Measurements from ENCODE around the gene FHIT.

FHIT gene

DNA sequence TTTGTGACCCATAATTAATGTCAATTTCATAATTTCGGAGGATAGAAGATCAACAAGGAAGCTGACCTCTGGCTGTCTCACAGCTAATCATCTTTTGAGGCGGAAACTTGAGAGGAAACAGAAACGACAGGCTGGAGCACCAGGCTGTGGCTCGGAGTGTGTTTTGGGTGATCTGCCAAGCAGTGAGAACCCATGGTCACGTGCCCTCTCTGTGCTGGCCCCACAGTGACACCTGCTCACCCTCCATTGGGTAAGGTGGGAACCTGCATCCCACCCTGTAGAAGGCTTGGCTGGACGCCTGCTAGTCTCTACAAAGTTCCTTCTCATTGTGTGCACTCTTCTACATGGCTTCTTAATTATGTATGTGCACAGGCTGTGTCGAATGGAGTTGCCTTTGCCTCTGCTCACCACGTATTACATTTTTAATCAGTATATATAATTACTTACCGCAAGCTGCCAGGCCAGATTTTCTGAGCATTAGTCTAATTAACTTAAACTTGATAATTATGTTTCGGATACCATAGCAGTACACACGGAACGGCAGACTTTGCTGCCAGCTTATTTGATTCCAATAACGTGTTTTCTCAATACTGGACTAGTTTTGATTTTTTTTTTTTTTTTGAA, 1482.0 kb downstream of the FHIT start:
- DNase-seq: no peak

DNA sequence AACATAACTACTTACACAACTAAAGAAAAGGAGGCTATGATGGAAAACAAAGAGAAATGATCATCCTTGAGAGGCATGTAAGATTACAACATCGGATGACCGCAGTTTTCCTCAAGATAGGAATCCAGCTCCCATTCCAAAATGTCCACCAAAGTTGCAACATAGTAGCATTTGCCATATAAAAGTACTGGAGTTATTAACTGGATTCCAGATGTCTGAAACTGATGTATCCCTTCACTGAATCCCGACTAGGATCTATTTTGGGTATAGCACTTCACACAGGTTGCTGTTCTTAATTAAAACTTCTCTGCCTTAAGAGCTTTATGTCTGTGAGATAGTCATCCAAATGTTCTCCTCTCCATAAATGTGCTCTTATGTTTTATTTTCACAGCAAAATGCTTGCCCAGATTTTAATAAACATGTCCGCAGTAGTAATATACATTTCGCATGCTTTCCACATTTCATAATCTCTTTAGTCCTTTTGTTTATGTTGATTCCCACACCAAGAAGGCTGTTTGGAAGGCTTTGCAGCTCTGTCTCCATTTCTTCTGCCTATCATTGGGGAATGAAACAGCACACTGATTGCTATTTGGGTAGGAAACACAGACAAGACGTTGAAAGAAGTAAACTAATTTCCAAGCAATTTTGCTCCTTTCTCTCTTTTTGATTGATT, 1484.9 kb downstream of the FHIT start:
- DNase-seq: no peak

DNA sequence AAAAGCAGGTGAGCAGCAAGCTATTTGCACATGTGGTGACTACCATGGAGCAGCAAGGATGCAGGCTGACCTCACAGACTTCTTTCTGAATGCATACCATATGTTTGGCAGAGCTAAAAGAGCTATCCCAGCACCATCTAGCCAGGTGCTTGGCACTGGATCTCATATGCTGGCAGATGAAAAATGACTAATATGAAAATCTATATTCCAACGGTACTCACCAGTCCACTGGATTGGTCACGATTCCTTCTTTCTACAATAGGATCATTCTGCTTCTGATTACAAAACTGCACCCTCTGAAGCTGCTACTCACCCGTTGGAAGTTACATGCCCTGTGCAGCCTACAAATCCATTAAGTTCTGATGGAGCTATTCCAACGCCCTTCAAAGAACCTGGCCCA, 1487.1 kb downstream of the FHIT start:
- no peak for DNase-seq

DNA sequence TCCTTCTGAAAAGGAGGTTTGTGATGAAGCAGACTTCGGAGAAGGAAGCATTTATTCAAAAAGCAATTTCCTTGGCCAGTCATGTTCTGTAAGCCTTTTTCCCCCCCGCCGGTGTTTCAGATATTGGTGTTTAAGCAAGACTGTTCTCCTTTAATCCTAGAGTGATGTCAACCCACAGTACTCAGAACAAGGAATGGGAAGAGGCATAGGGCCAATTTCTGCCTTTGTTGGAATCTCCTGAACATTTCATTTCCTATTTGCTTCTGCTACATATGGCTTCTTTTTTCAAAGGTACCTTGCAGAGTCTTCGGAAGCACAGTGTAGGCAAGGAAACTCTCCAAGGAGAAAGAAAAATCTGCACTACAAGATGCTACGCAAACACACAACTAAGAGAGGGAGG, 1488.3 kb downstream of the FHIT start:
- DNase-seq: no peak

DNA sequence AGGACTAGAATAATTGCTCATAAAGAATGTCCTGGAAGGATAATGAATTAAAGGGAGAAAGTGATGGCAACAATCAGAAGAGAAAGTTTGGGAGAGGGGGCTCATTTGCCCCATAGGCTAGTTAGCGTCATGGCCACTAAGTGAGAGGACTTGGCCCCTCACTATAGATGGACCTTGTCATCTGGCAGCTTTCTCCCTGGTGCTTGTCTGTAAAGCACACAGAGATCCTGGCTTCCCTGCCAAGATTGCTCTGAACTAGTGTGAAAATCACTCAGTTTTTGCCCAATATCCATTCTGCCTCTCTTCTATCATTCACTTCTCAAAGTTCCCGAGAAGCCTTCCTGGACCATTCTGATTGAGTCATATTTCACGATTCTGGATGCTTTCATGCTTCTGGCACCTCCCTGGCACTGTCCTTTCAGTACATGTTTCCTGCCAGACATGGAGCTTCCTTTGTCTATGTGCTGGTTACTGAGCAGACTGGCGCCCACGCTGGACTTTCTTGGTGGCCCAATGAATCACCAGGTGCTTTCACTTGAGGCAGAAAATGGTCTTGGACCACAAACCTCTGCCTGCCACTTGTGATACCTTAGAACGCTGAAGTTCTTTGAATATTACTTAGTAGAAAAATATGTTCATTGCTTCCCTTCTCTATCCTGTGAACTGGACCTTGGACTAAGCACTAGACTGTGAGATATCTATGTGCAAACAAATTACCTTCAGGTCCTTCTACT, 1491.8 kb downstream of the FHIT start:
- no peak for DNase-seq

DNA sequence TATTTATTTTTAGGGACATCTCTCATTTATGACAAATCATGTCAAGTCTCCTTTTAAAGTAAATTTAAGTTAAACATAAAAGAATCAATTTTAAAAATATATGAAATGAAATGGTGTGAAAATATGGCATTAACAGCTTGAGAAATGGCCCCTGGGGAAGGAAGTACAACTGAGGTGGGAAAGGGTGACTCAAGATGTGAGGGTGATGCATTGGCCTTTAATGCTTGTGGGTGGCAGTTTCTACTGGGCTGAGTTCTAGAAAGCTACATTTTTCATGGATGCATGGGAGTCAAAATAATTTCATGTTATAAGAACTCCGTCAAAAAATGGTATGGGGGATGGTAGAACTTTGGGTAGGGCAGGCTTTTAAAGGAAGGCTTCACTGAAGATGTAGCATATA, 1492.6 kb downstream of the FHIT start:
- no peak for DNase-seq

DNA sequence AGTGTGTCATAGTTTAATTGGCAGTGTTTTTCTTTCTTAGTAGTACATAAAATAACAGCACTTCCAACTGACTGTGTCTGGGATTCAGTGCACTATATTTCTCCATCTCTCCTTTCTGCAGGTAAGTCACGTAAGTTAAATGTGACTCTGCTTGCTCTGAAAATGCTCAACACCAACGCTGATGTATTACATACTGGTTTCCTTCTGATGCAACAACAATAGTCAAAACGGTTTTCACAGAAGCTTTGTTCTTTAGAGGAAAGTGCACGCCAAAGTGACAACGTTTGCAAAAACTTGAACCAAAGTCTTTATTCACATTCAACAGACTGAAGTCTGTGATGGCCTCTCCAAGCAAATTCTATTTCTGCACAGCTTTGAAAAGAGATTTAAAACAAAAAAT, 1494.3 kb downstream of the FHIT start:
- DNase-seq: no peak

DNA sequence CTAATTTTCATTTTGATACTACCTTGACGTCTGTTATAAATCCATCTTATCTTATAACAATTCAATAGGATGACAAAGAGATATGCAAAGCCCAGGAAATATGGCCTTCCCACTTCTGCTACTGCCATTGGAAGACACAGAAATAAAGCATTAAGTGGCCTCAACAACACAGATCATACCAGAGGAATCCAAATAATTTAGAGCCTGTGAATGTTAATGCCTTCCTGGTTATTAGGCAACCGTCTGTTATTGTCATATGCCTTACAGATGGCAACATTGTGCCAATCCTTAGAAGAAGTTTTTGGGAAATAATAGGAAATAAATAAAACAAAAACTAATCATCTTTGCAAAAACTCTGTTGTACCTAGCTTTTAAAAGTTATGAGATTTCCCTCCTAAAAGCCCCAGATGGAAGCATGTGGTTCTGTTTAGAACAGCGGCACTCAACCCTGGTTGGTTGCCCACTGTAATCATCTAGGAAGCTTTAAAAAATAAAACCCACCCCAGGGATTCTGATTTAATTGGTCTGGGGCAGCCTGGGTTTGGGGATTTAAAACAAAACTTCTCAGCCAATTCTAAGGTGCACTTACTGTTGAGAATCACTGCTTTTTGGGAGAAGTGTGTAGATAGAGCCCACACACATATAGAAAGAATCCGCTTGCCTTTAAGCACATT, 1496.7 kb downstream of the FHIT start:
- no peak for DNase-seq

DNA sequence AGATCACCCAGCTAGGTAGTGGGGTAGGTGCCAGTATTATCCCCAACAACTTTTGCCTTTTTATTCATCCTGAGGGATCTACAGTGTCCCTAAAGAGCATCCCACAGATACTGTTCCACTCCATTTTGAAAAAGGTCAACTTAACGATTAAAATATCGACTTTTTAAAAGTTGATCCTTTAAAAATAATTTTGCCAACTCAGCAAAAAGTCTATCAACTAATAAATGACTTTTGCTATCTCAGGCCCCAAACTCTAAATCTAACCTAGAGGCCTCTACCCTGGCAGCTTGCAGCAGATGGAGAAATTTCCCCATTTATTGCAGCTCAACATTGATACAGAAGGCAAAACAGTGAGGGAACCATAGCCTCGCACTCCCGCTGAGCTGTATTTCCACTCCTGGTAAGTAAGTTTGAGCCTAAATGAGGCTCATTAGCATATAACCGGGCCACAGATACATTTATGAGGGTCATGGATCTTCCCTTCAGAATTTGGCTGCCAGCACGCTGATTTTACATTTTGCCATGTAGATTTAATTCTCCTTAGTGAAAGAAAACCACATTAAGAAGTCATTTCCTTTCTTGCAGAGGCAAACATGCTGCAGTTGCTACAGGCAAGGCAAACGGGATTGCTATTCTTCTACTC, 1497.3 kb downstream of the FHIT start:
- no peak for DNase-seq

DNA sequence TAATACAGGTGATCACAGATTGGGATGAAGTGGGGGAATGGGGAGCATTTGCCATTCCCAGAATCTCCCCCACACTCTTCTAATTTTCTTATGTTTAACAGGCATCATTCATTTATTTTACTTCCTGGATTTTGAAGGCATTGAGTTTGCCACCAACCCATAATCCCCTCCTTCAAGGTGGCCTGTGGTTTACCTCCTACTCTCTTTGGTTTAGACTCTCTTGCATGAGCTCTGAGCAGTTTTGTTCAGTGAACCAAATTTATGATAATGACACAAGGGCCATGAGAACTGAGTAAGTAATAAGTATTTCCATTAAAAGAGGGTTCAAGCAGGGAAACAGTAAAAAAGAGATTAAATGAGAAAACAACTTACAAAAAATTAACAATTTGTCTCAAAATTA, 1498.3 kb downstream of the FHIT start:
- DNase-seq: no peak

DNA sequence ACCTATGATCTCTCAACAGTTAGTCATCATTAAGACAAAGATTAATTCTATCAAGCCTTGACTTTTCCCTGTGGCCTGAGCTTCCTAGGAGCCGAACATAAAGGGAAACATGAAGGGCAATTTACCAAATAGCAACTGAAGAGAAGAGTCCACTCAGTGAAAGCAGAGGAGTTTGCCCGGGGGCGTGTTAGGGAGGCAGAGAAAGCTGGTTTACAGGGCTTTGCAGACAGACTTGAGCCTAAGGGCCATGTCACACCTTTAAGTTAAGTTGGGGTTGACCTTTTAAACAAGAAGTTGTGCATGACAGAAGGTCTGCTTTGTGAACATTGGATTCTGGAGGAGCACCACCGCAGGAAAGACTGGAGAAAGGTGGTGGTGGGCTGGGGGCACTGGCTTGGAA, 1499.6 kb downstream of the FHIT start:
- no peak for DNase-seq

DNA sequence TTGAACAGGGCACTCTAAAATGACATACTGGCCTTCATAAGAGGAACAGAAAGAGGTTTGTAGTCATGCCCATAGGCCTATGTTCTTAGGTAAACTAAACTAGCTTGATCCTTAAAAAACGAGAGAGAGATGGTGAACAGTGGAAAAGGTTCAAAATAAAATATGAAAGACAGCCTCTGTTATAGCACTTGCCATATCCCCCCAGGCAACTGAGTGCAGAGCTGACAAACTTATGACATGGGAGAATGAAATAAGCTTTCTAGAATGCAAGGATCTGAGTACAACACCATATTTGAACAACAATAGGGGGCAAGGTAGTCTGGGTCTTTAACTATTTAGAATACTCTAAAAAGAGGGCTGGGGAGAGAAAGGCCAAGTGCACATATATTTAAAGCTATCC, 1500.9 kb downstream of the FHIT start:
- peak; percentile 16 for DNase-seq

DNA sequence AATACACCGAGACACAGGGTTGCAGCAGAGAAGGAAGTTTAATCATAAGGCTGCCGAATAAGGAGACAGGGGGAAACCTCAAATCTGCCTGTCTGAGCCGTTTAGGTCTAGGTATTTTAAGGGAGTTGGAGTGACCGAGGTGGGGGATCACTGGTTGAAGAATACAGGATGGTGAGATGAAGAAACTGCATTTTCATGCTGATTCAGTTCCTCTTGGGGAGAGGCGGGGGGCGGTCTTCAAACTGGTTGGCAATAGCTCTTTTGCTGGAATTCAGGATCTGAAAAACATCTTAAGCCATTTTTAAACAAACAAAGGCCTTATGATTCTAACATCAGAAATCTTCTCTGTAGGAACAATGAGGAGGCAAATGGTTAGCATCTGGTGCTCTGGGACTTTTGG, 1502.0 kb downstream of the FHIT start:
- DNase-seq: peak; percentile 64

DNA sequence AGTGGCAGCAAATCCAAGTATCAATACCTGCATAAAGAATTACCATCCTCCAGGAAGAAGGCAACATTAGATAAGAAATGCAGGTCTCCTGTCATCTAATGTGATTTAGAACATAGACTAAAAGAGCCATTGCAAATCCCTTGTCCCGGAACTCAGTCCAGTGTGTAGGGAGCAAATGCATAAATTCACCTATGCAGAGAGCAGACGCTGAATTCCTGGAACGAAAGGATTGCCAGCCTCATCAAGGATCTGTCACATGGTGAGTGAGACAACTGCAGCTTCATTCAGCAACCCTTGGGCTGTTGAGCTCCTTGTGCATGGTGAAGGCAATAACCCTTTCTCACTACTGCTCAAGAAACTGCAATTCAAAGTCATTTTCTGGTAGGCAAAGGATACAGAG, 1504.7 kb downstream of the FHIT start:
- no peak for DNase-seq

DNA sequence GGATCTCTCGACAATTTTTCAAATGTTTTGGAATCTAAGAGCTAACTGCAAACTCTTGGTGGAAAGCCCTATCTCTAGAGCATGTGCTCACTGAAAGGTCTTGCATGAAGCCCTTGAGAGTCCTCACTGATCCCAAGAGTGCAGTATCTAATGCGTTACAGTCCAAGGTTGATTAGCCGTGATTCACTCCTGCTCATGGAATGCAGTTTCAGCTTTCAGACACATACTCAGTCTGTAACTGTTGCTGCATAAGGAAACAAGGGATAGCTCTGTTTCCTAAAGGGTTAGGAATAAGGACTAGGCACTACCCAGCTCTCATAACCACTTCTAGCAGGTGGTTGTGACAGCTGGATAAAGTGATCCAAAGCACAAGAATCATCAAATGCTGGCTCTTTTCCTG, 1514.0 kb downstream of the FHIT start:
- DNase-seq: no peak

DNA sequence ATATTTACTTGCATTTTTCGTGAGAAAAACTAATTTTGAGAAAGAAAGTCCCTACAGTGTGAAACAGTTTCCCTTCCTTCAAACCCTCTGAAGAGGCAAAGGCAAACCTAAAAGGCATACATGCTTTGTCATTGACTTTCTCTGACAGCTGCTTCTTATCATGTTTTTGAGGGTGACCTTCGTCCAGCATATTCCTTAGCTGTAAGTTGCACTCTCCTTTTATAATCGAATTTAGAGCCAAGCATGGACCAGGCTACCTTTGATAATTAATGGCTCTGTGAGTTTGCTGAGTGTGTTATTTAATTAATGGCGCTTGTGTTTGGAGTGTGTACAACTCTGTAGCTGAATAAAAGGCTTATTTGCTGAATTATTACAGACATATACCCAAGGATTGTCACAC, 1517.2 kb downstream of the FHIT start:
- no peak for DNase-seq

DNA sequence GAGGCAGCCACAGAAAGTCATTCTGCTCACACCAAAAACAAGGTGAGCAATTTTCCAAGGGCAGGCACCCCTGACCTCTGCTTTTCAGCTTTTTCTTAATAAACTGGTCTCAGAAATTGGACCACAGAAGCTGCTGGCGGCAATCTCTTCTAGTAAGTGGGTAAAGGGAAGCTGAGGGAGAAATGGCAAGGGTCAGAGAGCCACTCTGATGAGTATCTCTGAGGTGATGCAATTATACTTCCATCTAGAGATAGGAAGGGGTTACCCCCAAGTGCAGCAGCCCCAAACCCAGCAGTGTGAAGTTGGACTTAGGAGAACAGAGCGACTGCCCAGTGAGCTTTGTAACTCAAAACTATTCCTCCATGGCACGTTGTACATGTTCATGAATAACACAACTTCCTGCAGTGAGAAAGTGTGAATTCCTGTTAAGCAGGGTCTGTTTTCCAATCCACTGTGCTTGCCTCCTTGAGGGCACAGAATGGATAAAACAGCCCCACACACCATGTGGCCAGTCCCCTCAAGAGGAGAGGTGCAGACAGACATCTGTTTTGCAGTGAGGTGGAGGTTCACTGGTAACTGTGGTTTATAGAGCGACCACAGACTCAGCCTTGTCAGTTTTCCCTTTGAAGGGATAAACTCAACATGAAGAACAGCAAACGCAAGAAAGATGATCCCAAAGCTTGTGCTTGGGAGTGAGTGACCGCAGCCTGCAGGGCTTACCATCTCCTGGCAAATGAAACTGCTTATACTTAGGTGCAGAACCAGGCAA, 1518.0 kb downstream of the FHIT start:
- no peak for DNase-seq

DNA sequence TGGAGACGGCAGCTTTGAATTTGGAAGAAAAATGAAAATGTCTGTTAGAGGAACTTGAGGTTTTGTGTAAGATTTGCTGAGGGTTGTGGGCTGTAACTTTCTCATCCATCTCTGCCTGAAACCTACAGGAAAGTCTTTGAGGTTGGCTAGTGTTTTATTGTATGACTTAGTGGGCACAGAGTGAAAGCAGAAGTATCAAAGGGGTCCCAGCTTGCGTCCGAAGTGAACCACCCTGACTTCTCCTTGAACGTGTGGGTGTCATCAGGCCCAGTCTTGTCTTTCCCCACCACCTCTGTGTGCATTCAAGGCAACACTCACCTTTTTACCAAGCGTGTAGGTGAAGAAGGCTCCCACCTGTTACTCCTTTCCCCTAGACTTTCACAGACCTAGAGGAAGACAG, 1519.3 kb downstream of the FHIT start:
- peak; percentile 95 for DNase-seq

DNA sequence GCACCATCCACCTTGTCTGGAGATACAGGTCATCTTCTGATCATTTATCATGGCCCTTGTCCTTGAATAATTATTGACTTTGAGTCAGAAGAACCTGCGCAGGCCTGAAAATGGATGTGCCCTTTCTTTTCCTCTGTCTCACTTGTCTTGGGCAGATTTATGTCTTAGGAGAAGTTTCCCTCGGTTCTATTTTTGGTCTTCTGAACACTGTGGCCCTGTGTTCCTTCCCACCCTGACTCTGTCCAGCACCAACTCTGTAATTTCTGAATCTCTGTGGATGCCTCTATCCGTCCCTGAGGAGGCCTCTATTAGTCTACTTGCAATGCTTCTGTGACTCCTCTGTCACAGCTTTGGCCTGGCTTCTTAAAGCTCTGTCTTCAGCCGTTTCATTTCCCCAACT, 1520.7 kb downstream of the FHIT start:
- no peak for DNase-seq

DNA sequence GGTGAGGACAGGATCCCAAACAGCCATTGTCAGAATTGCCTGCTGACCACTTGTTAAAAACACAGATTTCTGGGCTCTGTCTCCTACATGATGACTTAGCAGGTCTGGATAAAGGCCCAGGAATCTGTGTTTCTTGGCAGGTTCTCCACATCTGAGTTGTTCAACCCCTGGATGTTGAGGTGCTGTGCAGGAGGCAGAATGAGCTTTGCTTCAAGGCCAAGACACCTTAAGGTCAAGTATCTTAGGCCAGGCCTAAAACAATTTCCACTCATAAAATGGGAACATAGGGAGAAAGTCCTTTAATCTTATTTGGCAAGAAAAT, 1522.7 kb downstream of the FHIT start:
- no peak for DNase-seq

DNA sequence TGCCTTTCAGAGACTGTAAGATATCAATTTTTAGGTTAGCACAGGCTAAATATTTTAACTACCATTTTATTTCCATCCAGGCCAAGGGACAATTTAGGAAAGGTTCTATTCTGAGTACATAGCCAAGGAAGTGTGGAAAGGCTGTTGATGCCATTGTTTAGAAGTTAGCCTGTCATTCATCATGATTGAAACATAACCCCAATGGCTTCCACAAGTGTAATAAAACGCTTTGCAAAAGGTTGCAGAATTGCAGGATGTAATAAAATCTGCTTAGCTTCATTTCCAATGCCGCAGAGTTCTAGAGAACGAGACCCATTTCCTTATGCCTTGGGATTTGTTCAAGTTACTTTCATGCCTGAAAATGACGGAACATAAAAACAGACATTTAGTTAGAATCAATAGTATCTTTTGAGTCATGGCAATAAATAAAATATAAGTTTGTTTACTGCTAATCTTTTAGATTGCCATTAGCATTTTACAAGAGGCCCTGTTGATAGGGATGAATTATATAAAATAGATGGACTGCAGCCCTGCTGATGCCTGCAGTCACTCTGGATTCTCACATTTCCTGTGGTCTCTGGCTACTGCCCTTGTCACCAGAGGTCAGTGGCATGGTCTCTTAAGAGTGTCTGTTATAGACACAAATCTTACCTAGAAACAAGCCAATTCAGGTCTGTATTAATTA, 1523.2 kb downstream of the FHIT start:
- DNase-seq: no peak

DNA sequence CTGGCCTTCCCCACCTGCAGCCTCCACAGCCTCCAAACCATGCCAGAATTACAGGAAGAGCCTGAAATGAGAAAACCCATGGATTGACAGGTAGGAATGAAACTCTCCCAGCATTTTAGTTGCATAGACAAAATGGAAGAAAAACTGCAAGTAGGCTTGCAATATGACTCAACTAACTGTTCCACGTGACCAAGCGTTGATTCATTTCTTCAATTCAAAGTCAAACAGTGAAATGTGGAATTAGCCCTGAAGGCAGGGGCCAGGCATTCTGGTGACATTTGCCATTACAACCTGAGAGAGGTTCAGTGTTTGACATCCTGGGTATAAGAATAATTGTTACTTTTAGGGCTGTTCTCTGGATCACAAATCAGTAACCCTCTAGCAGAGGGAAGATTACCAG, 1525.0 kb downstream of the FHIT start:
- no peak for DNase-seq
